Activated CD4-positive, alpha-beta T cell treated with anti-CD3 and anti-CD28 coated beads for 4 hours (primary cell): ENCODE results near the gene GATA1.
"Not testable (repeated sequence)": the region's sequence is repeated elsewhere in the genome, so short reads cannot be mapped to it uniquely, and the experiment has no call there.

Source experiments
- DNase-seq, 2 donors: peaks; one replicate each; pipeline ENCODE4 v3.0.0-alpha.2; 2020

Gene GATA1

GRCh38 chrX:48816014-48816810 lies 29.8 kb downstream of the GATA1 start:
- no peak for DNase-seq

GRCh38 chrX:48818098-48818497 lies 31.7 kb downstream of the GATA1 start:
- DNase-seq, result no peak

GRCh38 chrX:48818866-48819265 lies 32.5 kb downstream of the GATA1 start:
- no peak for DNase-seq

- DNase-seq, result not testable (repeated sequence)
Observed at GRCh38 chrX:48819394-48819793, 33.0 kb downstream of the GATA1 start.

GRCh38 chrX:48823053-48823452 lies 36.7 kb downstream of the GATA1 start:
- DNase-seq, result no peak

- no peak for DNase-seq
Observed at GRCh38 chrX:48824066-48824465, 37.7 kb downstream of the GATA1 start.

GRCh38 chrX:48826135-48826875 lies 39.9 kb downstream of the GATA1 start, which contains the start of gene ERAS:
ERAS (plus strand) TSS chrX:48826513; CDS start chrX:48829124, 2,611 bp downstream.
- no peak for DNase-seq

GRCh38 chrX:48826876-48827653 lies 40.7 kb downstream of the GATA1 start:
- no peak for DNase-seq

GRCh38 chrX:48827654-48827968 lies 41.2 kb downstream of the GATA1 start:
- DNase-seq, result no peak

- no peak for DNase-seq
Observed at GRCh38 chrX:48829016-48829735, 42.8 kb downstream of the GATA1 start.

- no peak for DNase-seq
Observed at GRCh38 chrX:48831136-48831908, 44.9 kb downstream of the GATA1 start.

GRCh38 chrX:48831909-48832291 lies 45.5 kb downstream of the GATA1 start:
- DNase-seq, result no peak

- no peak for DNase-seq
Observed at GRCh38 chrX:48833542-48834138, 47.2 kb downstream of the GATA1 start.

- DNase-seq, result no peak
Observed at GRCh38 chrX:48834383-48834709, 48.0 kb downstream of the GATA1 start.

- DNase-seq, result peak; percentile 40 to 49
Observed at GRCh38 chrX:48835524-48836329, 49.3 kb downstream of the GATA1 start, which contains the start of gene PCSK1N. PCSK1N (minus strand) TSS chrX:48835610; CDS start chrX:48835532, 78 bp downstream.

- no peak for DNase-seq
Observed at GRCh38 chrX:48839686-48840085, 53.3 kb downstream of the GATA1 start.
